ENCODE measurements around the gene YY2.

Gene YY2

GRCh38 chrX:21875013-21875412 lies 19.2 kb downstream of the YY2 start:
- no peak for DNase-seq

- DNase-seq: no peak
Observed at GRCh38 chrX:21881881-21882574, 26.2 kb downstream of the YY2 start.

GRCh38 chrX:21883258-21883657 lies 27.5 kb downstream of the YY2 start:
- DNase-seq: no peak

- DNase-seq: no peak
Observed at GRCh38 chrX:21885568-21885967, 29.8 kb downstream of the YY2 start.

GRCh38 chrX:21905313-21905712 lies 49.5 kb downstream of the YY2 start:
- DNase-seq: no peak

GRCh38 chrX:21905953-21906352 lies 50.2 kb downstream of the YY2 start:
- DNase-seq: no peak

- no peak for DNase-seq
Observed at GRCh38 chrX:21907260-21907659, 51.5 kb downstream of the YY2 start.
